Left ventricle myocardium inferior (tissue), 1 donor: ENCODE results near the gene HUS1. TPM values are rescaled to one million over a fixed set of nuclear protein-coding genes. Genes with fewer than 3 reads are reported as not detected.
A peak's percentile ranks its signal among the peaks of the same experiment; 100 is the strongest.

Experiments
- DNase-seq: peaks from one replicate; pipeline ENCODE4 v3.0.0-alpha.2; 2020
- H3K27ac ChIP-seq: fragments of 200-600 bp; replicated peaks from 2 replicates; pipeline ENCODE4 v1.8.0; 2021
- H3K27me3 ChIP-seq: fragments of 200-600 bp; 2 replicates; pipeline ENCODE4 v1.8.0; 2021; ENCODE audit warnings: low read depth
- H3K36me3 ChIP-seq: fragments of 200-600 bp; 2 replicates; pipeline ENCODE4 v1.8.0; 2021
- H3K4me1 ChIP-seq: fragments of 200-600 bp; 2 replicates; pipeline ENCODE4 v1.8.0; 2021
- H3K4me3 ChIP-seq: fragments of 200-600 bp; 2 replicates; pipeline ENCODE4 v1.8.0; 2021; ENCODE audit warnings: mild to moderate bottlenecking, moderate library complexity
- H3K9me3 ChIP-seq: fragments of 200-600 bp; replicated peaks from 2 replicates; pipeline ENCODE4 v1.8.0; 2021
- intact Hi-C: fragments of 100-400 bp; cut with micrococcal nuclease; formaldehyde crosslinking; loops from one replicate; pipeline ENCODE4 v1.11.0; 2022
- long read RNA-seq: library from polyadenylated mRNA; unstranded; transcript quantifications from one replicate; pipeline ENCODE4 v2.0.0, GENCODE V29; 2021
- total RNA-seq: library from RNA; stranded (reverse); fragmentation: NEBNext Ultra II Directional; extraction: Animal tissue kit (Norgen Biotek cat#: 25700); gene quantifications from one replicate; pipeline ENCODE4 v1.2.1, GENCODE V29; 2021
- TF ChIP-seq, protein P1 (sequence below): fragments of 200-600 bp; IDR thresholded peaks from 2 replicates; pipeline ENCODE4 v1.8.0; 2021; ENCODE audit warnings: antibody characterized with exemption, mild to moderate bottlenecking, borderline replicate concordance
- donor health status: DM: no; HTN: yes; CAD: no; lungs with severe emphysema.

The HUS1 gene
- 26.4 TPM for total RNA-seq
- long read RNA-seq, transcript HUS1-201 (8 exons, 2,935 nt): major isoform, 7 of 35 reads
- long read RNA-seq, partial matches to known transcripts: 0 of 35 reads
- long read RNA-seq, other reads (novel, unspliced or antisense): 24 of 35 reads

DNA sequence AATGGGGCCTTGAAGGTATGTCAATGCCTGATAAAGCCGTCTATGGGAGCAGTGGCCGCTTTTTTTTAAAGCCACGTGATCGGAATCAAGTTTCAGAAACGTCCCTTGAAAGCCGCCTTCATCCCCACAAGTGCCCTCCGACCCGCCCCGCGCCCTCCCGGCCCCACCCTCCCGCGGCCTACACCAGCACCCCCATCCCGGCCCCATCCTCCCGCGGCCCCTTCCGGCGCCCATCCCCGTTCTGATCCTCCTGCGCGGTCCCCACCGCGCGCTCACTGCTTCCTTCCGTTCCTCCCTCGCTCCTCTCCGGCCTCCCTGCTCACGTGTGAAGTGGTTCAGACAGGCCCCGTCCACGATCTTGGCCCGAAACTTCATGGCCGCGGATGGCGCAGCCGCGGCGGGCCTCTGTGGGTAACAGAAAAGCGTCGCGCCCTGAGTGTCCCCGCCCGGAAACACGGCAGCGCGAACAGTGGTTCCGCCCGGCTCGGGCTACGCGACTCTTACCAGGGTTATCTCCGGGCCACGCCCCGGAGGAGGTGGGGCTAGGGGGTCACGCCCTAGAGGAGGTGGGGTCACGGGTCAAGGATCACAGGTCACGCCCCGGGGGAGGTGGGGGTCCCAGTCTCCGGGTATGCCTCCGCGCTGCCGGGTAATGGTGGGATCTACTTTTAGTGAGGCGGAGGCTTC lies at the start of gene HUS1:
HUS1 (minus strand) TSS at position 471 of the 687 bp plus-strand sequence; CDS start at position 375, 96 bp downstream.
- TF ChIP-seq, protein P1, sequence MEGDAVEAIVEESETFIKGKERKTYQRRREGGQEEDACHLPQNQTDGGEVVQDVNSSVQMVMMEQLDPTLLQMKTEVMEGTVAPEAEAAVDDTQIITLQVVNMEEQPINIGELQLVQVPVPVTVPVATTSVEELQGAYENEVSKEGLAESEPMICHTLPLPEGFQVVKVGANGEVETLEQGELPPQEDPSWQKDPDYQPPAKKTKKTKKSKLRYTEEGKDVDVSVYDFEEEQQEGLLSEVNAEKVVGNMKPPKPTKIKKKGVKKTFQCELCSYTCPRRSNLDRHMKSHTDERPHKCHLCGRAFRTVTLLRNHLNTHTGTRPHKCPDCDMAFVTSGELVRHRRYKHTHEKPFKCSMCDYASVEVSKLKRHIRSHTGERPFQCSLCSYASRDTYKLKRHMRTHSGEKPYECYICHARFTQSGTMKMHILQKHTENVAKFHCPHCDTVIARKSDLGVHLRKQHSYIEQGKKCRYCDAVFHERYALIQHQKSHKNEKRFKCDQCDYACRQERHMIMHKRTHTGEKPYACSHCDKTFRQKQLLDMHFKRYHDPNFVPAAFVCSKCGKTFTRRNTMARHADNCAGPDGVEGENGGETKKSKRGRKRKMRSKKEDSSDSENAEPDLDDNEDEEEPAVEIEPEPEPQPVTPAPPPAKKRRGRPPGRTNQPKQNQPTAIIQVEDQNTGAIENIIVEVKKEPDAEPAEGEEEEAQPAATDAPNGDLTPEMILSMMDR: no peak
- H3K9me3 ChIP-seq: no peaks in the 10 kb centered on the region
- H3K4me1 ChIP-seq: peaks cover 33% of the 10 kb centered on the region
- no peaks in the 10 kb centered on the region for H3K27me3 ChIP-seq
- H3K36me3 ChIP-seq: peaks cover 41% of the 10 kb centered on the region
- intact Hi-C loops: no loop called here
- H3K4me3 ChIP-seq: peak within 1 kb of the TSS; percentile 74
- peak; percentile 92 for DNase-seq
- H3K27ac ChIP-seq: peak within 1 kb of the TSS; percentile 87

GRCh38 chr7:48028938-48029337 lies 49.5 kb upstream of the HUS1 start, which contains the start of gene SUN3:
Gene SUN3 (minus strand): TSS chr7:48029107. CDS start chr7:48028938, 169 bp downstream.
- Histone ChIP-seq H3K9me3 (peaks cover 8% of the 10 kb centered on the region), H3K4me1 (no peaks in the 10 kb centered on the region), H3K27ac (no peak within 1 kb of the TSS), H3K27me3 (peaks cover 33% of the 10 kb centered on the region), H3K36me3 (no peaks in the 10 kb centered on the region), H3K4me3 (no peak within 1 kb of the TSS)
- no peak for DNase-seq
- TF ChIP-seq, protein P1: no peak
- intact Hi-C loops: no loop called here

DNA sequence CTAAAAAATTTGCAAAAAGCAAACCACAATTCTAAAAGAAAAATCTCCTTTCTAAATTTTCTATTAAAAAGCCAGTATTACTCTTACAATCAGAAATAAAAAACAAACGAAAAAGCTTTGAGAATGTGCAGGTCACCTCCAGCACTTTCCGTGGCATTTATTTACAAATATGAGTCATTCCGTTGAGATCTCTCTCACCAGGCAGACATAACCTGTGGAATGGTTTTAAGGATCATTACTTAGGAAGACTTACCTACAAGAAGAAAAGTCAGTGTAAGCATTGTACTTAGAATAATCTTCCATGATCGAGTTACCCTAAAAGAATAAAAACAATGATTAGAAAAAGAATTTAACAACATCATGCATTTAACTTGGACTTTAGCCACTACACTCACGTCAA lies 46.2 kb upstream of the HUS1 start:
- Histone ChIP-seq H3K36me3 (no peaks in the 10 kb centered on the region), H3K9me3 (peaks cover 29% of the 10 kb centered on the region), H3K4me3 (no peak overlapping the region), H3K27ac (no peak overlapping the region), H3K27me3 (peaks cover 10% of the 10 kb centered on the region), H3K4me1 (no peaks in the 10 kb centered on the region)
- no peak for DNase-seq
- intact Hi-C loops: no loop called here
- TF ChIP-seq, protein P1: no peak

GRCh38 chr7:48017674-48018073 lies 38.3 kb upstream of the HUS1 start:
- DNase-seq: no peak
- intact Hi-C loops: no loop called here
- Histone ChIP-seq H3K27ac (no peak overlapping the region), H3K4me3 (no peak overlapping the region), H3K27me3 (no peaks in the 10 kb centered on the region), H3K36me3 (no peaks in the 10 kb centered on the region), H3K9me3 (peaks cover 19% of the 10 kb centered on the region), H3K4me1 (no peaks in the 10 kb centered on the region)
- TF ChIP-seq, protein P1: no peak

GRCh38 chr7:48016641-48017040 lies 37.2 kb upstream of the HUS1 start:
- TF ChIP-seq, protein P1: no peak
- Histone ChIP-seq H3K4me3 (no peak overlapping the region), H3K4me1 (no peaks in the 10 kb centered on the region), H3K36me3 (no peaks in the 10 kb centered on the region), H3K9me3 (peaks cover 14% of the 10 kb centered on the region), H3K27ac (no peak overlapping the region), H3K27me3 (no peaks in the 10 kb centered on the region)
- no peak for DNase-seq
- intact Hi-C loops: no loop called here
